HTR-8/SVneo (cell line): Measurements from ENCODE around the gene TALDO1.

ENCODE experiments used
- DNase-seq: peaks from one replicate; pipeline ENCODE4 v3.0.0; 2011; ENCODE audit warnings: low spot score, mixed read lengths; ENCODE audit not compliant: insufficient read length
- FAIRE-seq: peaks from 2 replicates; lab custom pipeline; 2011; peaks lifted over from hg19 to GRCh38; lab: Jason Lieb, UNC

TALDO1 gene

GRCh38 chr11:765025-765801 is 17.9 kb downstream of the TALDO1 start:
- FAIRE-seq = no peak

GRCh38 chr11:765802-766091 is 18.5 kb downstream of the TALDO1 start:
- no peak for FAIRE-seq

More at GRCh38 chr11:765025-765801, 17.9 kb downstream of the TALDO1 start:
- DNase-seq = peak; percentile 64

GRCh38 chr11:766106-766935 is 19.1 kb downstream of the TALDO1 start:
- no peak for DNase-seq

More at GRCh38 chr11:765802-766091, 18.5 kb downstream of the TALDO1 start:
- no peak for DNase-seq

GRCh38 chr11:766936-767210 is 19.6 kb downstream of the TALDO1 start:
- DNase-seq (no peak), FAIRE-seq (no peak)

More at GRCh38 chr11:766106-766935, 19.1 kb downstream of the TALDO1 start:
- no peak for FAIRE-seq

GRCh38 chr11:767238-767637 is 20.0 kb downstream of the TALDO1 start:
- FAIRE-seq = no peak
- DNase-seq = no peak

- FAIRE-seq (no peak), DNase-seq (no peak)
Observed at GRCh38 chr11:769887-770641, 22.8 kb downstream of the TALDO1 start.

- DNase-seq = no peak
- no peak for FAIRE-seq
Observed at GRCh38 chr11:770642-771616, 23.7 kb downstream of the TALDO1 start.

- no peak for DNase-seq
- FAIRE-seq = no peak
Observed at GRCh38 chr11:771617-772204, 24.4 kb downstream of the TALDO1 start.

GRCh38 chr11:772429-773390 is 25.4 kb downstream of the TALDO1 start:
- no peak for FAIRE-seq
- DNase-seq = no peak

GRCh38 chr11:773425-773824 is 26.2 kb downstream of the TALDO1 start:
- FAIRE-seq (no peak), DNase-seq (no peak)

GRCh38 chr11:773830-774229 is 26.6 kb downstream of the TALDO1 start:
- DNase-seq = no peak
- no peak for FAIRE-seq

GRCh38 chr11:774873-775592 is 27.8 kb downstream of the TALDO1 start:
- FAIRE-seq = peak; percentile 23
- no peak for DNase-seq

- DNase-seq = no peak
- FAIRE-seq = no peak
Observed at GRCh38 chr11:776263-776560, 28.9 kb downstream of the TALDO1 start.

- no peak for FAIRE-seq
- DNase-seq = no peak
Observed at GRCh38 chr11:776561-777287, 29.5 kb downstream of the TALDO1 start.

- FAIRE-seq = peak; percentile 94
Observed at GRCh38 chr11:777288-778255, 30.3 kb downstream of the TALDO1 start, which contains the start of gene GATD1. Gene GATD1, minus strand, starts transcription at chr11:777487. Its CDS starts 25 bp downstream, at chr11:777462.

More at GRCh38 chr11:777288-778255, 30.3 kb downstream of the TALDO1 start, which contains the start of gene GATD1:
- peak; percentile 98 for DNase-seq
